GM21528 (cell line): ENCODE results near the gene PRIM2.
"Not testable (repeated sequence)": the region's sequence is repeated elsewhere in the genome, so short reads cannot be mapped to it uniquely, and the experiment has no call there.

ENCODE experiments used
- ATAC-seq: cut with Tn5 transposase; IDR thresholded peaks from one replicate; pipeline ENCODE4 v1.9.1; 2021; ENCODE audit warnings: mild to moderate bottlenecking, moderate library complexity; ENCODE audit not compliant: unreplicated experiment, low FRiP score

PRIM2 gene

GRCh38 chr6:57307850-57308249, 9.6 kb upstream of the PRIM2 start:
- ATAC-seq, result no peak

- ATAC-seq, result not testable (repeated sequence)
Observed at GRCh38 chr6:57308755-57309154, 8.7 kb upstream of the PRIM2 start.

- ATAC-seq, result not testable (repeated sequence)
Observed at GRCh38 chr6:57310095-57310816, 7.2 kb upstream of the PRIM2 start.

DNA sequence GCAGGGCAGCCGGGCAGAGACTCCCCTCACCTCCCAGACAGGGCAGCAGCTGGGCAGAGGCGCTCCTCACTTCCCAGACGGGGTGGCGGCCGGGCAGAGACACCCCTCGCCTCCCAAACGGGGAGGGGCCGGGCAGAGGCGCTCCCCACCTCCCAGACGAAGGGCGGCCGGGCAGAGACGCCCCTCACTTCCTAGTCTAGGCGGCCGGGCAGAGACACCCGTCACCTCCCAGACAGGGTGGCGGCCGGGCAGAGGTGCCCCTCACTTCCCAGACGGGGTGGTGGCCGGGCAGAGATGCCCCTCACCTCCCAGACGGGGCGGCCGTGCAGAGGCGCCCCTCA, 6.6 kb upstream of the PRIM2 start:
- ATAC-seq, result no peak

DNA sequence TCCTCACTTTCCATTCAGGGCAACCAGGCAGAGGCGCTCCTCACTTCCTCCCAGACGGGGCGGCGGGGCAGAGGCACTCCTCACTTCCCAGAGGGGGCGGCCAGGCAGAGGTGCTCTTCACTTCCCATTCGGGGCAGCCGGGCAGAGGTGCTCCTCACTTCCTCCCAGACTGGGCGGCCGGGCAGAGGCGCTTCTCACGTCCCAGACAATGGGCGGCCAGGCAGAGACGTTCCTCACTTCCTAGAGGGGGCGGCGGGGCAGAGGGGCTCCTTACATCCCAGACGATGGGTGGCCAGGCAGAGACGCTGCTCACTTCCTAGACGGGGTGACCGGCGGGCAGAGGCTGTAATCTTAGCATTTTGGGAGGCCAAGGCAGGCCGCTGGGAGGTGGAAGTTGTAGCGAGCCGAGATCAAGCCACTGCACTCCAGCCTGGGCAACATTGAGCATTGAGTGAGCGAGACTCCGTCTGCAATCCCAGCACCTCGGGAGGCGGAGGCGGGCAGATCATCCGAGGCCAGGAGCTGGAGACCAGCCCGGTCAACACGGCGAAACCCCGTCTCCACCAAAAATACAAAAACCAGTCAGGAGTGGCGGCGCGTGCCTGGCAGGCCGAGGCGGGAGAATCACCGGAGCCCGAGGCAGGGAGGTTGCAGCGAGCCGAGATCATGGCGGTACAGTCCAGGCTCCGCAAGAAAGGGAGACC, 6.0 kb upstream of the PRIM2 start:
- not testable (repeated sequence) for ATAC-seq

DNA sequence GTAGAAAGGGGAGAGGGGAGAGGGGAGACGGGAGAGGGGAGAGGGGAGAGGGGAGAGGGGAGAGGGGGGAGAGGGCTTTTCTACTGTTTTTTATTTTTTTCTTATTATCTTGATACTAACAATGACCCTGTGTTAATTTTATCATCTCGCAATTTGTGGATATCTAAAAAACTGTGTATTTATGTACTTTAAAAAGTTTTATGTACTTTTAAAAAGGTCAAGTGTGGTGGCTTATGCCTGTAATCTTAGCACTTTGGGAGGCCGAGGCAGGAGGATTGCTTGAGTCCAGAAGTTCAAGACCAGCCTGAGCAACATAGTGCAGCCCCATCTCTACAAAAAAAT, 5.5 kb upstream of the PRIM2 start:
- no peak for ATAC-seq

- ATAC-seq, result no peak
Observed at GRCh38 chr6:57313009-57313408, 4.4 kb upstream of the PRIM2 start.

DNA sequence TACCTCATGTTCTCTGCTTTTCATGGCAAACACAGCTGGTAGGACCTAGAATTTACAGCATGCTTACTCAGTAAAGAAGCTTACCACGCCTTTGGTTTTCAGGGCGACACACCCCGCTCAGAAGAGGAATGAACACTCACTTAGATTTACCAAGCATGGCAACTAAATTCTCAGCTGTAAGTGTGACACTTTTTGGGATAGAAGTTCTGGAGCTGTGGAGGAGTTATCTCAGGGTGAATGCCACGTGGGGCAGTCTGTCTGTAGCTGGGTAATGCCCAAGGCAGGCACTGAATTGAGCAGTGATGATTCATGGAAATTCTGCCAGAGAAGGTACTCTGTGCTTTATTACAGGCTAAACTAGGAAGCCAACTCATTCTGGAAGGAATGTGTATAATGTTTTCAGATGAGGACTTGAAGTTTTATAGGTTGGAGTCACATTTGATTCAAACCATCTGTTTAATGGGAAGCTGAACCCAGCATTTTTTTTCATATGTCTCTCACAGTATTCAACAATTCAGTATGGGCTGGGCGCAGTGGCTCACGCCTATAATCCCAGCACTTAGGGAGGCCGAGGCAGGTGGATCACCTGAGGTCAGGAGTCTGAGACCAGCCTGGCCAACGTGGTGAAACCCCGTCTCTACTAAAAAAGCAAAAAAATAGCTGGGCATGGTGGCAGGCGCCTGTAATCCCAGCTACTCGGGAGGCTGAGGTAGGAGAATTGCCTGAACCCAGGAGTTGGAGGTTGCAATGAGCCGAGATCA, 3.5 kb upstream of the PRIM2 start:
- ATAC-seq, result no peak

- ATAC-seq, result no peak
Observed at GRCh38 chr6:57315111-57315510, 2.3 kb upstream of the PRIM2 start.

DNA sequence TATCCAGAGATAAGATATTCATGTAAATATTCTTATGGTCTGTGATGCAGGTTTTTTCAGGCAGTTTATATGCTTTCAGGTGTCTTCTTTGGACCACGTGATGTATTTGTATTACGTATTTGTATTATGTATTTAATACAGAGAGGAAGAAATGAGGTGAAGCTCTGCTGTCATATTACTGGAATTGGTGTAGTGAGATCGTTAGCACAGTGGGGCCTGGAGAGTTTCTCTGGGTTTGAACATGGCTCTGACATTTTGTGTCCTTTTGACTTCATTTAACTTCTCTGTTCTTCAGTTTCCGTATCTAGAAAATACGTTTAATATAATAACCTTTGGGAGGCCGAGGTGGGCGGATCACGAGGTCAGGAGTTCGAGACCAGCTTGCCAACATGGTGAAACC, 1.6 kb upstream of the PRIM2 start:
- no peak for ATAC-seq

- peak; percentile 94 for ATAC-seq
Observed at GRCh38 chr6:57316581-57317059, 810 bp upstream of the PRIM2 start.

DNA sequence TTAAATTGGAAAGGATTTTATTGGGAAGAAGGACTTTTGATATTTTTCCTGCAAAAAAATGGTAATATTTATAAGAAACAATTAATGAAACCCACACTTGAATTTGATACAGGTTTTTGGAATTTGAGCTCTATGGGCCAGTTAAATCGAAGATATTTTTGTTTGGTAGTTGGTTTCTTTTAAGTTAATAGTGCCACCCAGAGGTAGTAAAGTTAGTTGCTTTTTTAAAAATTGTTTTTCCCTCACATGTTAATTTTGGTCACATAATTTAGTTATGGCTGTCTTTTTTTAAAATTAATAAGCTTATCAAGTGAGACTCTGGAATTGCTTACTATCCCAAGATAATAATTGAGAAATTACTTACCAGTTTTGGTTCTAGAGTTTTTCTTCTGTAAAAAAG, 7.1 kb downstream of the PRIM2 start:
- no peak for ATAC-seq

DNA sequence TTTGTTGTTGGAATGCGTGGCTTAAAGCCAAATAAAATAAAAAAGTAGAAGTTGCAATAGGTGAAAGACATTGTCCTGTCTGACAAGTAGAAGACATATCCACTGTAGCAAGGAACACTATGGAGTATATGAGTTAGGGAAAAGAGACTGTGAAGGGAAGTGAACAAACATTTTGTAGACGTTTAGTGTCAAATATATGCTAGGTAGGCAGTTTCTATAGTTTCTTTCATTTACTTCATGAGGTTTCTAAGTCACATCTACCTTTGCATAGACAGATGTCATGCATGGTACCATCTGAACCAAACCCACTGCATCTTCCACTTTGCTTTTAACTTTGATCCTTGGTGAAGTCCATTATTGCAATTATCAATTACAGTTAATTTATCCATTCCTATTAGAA, 9.9 kb downstream of the PRIM2 start:
- no peak for ATAC-seq

- ATAC-seq, result no peak
Observed at GRCh38 chr6:57328074-57328473, 10.6 kb downstream of the PRIM2 start.

GRCh38 chr6:57329933-57330332, 12.5 kb downstream of the PRIM2 start:
- ATAC-seq, result no peak

DNA sequence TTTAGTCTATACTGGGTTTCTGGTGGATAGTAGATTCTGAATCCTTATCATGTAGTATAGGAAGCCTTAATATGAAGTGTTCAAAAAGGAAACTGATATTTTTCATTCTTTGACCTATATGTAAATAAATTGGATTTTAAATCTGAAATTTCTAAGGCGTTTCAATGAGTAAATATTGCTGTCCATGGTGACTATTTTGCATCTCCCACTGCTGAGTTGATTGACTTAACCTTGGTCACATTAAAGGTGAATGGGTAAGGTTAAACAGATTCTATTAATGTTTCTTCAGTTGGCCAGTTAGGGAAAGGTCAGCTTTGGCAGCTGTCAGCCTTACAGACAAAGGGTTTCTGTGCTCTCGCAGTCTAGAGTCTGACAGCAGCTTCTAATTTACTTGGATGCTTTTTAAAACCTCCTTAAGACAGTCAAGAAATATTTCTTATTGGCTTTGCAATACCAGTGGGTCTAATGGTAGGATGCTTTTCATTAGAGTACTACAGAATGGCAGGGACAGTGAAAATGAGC, 24.8 kb downstream of the PRIM2 start:
- ATAC-seq, result no peak

GRCh38 chr6:57343342-57343741, 25.9 kb downstream of the PRIM2 start:
- not testable (repeated sequence) for ATAC-seq

- ATAC-seq, result not testable (repeated sequence)
Observed at GRCh38 chr6:57346715-57347114, 29.3 kb downstream of the PRIM2 start.

- not testable (repeated sequence) for ATAC-seq
Observed at GRCh38 chr6:57347597-57347996, 30.2 kb downstream of the PRIM2 start.

GRCh38 chr6:57350443-57350842, 33.0 kb downstream of the PRIM2 start:
- ATAC-seq, result not testable (repeated sequence)

DNA sequence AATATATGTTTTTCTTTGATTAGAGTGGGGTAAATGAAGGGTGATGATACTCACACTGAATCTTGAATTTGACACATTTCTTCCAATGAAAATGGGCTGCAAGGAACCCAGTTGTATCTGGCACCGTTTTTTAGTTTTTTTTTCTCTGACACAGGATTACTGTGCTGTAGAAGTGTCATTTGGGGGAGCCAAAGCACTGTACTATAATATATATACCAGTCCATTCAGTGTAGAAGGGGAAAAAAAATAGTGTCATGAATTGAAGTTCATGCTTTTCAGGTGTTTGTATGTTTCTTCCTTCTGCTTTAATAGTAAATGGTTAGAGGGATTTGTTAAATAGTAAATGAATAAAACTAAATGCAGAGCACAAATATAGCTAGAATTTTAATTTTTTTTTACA, 35.2 kb downstream of the PRIM2 start:
- ATAC-seq, result not testable (repeated sequence)
